ENCODE measurements around the gene ACTMAP.

GRCh38 chr19:40780582-40780981 lies 30.3 kb upstream of the ACTMAP start:
- TF ChIP-seq POLR2A (IDR thresholded peaks at IDR 0.05): no peak
- TF ChIP-seq CTCF (IDR thresholded peaks at IDR 0.05): no peak

Data from body of pancreas (tissue), 4 donors.